Cardiac muscle cell (in vitro differentiated cells and primary cell): ENCODE results near the gene EMC7. TPM values are rescaled to one million over a fixed set of nuclear protein-coding genes. Genes with fewer than 3 reads are reported as not detected.
A peak's percentile ranks its signal among the peaks of the same experiment; 100 is the strongest.

Source experiments
- DNase-seq, 2 donors: peaks; one replicate each; pipeline versions ENCODE4 v3.0.0 to v3.0.0-alpha.2; 2010 to 2017; ENCODE audit warnings: low read depth in 1 of 2, low spot score in 1 of 2
- H3K27ac ChIP-seq: fragments of 200-600 bp; sonication (generic); 2 replicates; pipeline ENCODE4 v1.5.1; 2016
- H3K27me3 ChIP-seq: fragments of 200-600 bp; sonication (generic); 2 replicates; pipeline ENCODE4 v1.6.0; 2016; ENCODE audit warnings: control low read depth
- H3K36me3 ChIP-seq: fragments of 200-600 bp; sonication (generic); 2 replicates; pipeline ENCODE4 v1.5.1; 2016; ENCODE audit warnings: control low read depth
- H3K4me1 ChIP-seq: fragments of 200-600 bp; sonication (generic); 2 replicates; pipeline ENCODE4 v1.8.1; 2017; ENCODE audit warnings: low read depth, mild to moderate bottlenecking, mixed run types
- H3K4me3 ChIP-seq: fragments of 200-600 bp; sonication (generic); 2 replicates; pipeline ENCODE4 v1.5.1; 2016; ENCODE audit warnings: mild to moderate bottlenecking
- H3K9me3 ChIP-seq: fragments of 200-600 bp; sonication (generic); 2 replicates; pipeline ENCODE4 v1.5.1; 2017; ENCODE audit warnings: low read depth, mild to moderate bottlenecking, control low read depth
- polyA plus RNA-seq: library from polyadenylated mRNA; unstranded; fragments of >200 nt; fragmentation: Nextera tagmentation; extraction: Ambion mirVana; gene quantifications from 2 replicates; pipeline ENCODE4 v1.2.1, GENCODE V29; 2016
- total RNA-seq: library from RNA; depleted of rRNA; stranded (reverse); fragments of >200 nt; gene quantifications from 2 replicates; pipeline ENCODE4 v1.2.3, GENCODE V29; 2016
- TF ChIP-seq, protein P1 (sequence below): IDR thresholded peaks from 2 replicates; pipeline ENCODE4 v1.5.1; 2012; ENCODE audit warnings: low read depth, mild to moderate bottlenecking, low read length

EMC7 gene
- total and polyA plus RNA-seq, 2 experiments from 2014 or later = 18.5 to 145 TPM

- Histone ChIP-seq H3K27me3 (no peaks in the 10 kb centered on the region), H3K9me3 (no peaks in the 10 kb centered on the region), H3K27ac (no peak overlapping the region), H3K36me3 (peaks cover 11% of the 10 kb centered on the region), H3K4me3 (no peak overlapping the region), H3K4me1 (no peaks in the 10 kb centered on the region)
- peak in 1 of 2 donors; percentile 52 for DNase-seq
- TF ChIP-seq, protein P1, sequence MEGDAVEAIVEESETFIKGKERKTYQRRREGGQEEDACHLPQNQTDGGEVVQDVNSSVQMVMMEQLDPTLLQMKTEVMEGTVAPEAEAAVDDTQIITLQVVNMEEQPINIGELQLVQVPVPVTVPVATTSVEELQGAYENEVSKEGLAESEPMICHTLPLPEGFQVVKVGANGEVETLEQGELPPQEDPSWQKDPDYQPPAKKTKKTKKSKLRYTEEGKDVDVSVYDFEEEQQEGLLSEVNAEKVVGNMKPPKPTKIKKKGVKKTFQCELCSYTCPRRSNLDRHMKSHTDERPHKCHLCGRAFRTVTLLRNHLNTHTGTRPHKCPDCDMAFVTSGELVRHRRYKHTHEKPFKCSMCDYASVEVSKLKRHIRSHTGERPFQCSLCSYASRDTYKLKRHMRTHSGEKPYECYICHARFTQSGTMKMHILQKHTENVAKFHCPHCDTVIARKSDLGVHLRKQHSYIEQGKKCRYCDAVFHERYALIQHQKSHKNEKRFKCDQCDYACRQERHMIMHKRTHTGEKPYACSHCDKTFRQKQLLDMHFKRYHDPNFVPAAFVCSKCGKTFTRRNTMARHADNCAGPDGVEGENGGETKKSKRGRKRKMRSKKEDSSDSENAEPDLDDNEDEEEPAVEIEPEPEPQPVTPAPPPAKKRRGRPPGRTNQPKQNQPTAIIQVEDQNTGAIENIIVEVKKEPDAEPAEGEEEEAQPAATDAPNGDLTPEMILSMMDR = no peak
These were observed 17.6 kb downstream of the EMC7 start for GRCh38 chr15:34084086-34084485.

GRCh38 chr15:34079904-34080303 lies 21.8 kb downstream of the EMC7 start:
- no peaks in the 10 kb centered on the region for H3K36me3 ChIP-seq
- no peaks in the 10 kb centered on the region for H3K9me3 ChIP-seq
- no peaks in the 10 kb centered on the region for H3K4me1 ChIP-seq
- no peak for DNase-seq
- TF ChIP-seq, protein P1 = no peak
- no peak overlapping the region for H3K4me3 ChIP-seq
- no peaks in the 10 kb centered on the region for H3K27me3 ChIP-seq
- no peak overlapping the region for H3K27ac ChIP-seq

GRCh38 chr15:34078900-34079299 lies 22.8 kb downstream of the EMC7 start:
- Histone ChIP-seq H3K36me3 (no peaks in the 10 kb centered on the region), H3K4me1 (no peaks in the 10 kb centered on the region), H3K4me3 (no peak overlapping the region), H3K27me3 (no peaks in the 10 kb centered on the region), H3K27ac (no peak overlapping the region), H3K9me3 (no peaks in the 10 kb centered on the region)
- TF ChIP-seq, protein P1 = no peak
- no peak for DNase-seq

- Histone ChIP-seq H3K4me1 (no peaks in the 10 kb centered on the region), H3K27ac (no peak overlapping the region), H3K4me3 (no peak overlapping the region), H3K36me3 (no peaks in the 10 kb centered on the region), H3K27me3 (no peaks in the 10 kb centered on the region), H3K9me3 (no peaks in the 10 kb centered on the region)
- TF ChIP-seq, protein P1 = no peak
- no peak for DNase-seq
These were observed 24.9 kb downstream of the EMC7 start for GRCh38 chr15:34076785-34077184.

DNA sequence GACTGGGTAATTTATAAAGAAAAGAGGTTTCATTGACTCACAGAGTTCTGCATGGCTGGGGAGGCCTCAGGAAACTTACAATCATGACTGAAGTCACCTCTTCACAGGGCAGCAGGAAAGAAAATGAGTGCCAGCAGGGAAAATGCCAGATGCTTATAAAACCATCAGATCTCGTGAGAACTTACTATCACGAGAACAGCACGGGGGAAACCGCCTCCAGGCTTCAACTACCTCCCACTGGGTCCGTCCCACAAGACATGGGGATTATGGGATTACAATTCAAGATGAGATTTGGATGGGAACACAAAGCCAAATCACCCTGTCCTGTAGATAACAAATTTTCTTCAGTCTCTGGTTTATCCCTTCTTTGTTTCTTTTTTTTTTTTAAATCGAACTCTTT lies 31.7 kb downstream of the EMC7 start:
- Histone ChIP-seq H3K4me1 (no peaks in the 10 kb centered on the region), H3K27ac (no peak overlapping the region), H3K4me3 (no peak overlapping the region), H3K27me3 (no peaks in the 10 kb centered on the region), H3K36me3 (no peaks in the 10 kb centered on the region), H3K9me3 (no peaks in the 10 kb centered on the region)
- TF ChIP-seq, protein P1 = no peak
- DNase-seq = no peak

- Histone ChIP-seq H3K27ac (no peak overlapping the region), H3K36me3 (no peaks in the 10 kb centered on the region), H3K27me3 (no peaks in the 10 kb centered on the region), H3K4me1 (no peaks in the 10 kb centered on the region), H3K4me3 (no peak overlapping the region), H3K9me3 (no peaks in the 10 kb centered on the region)
- DNase-seq = no peak
- TF ChIP-seq, protein P1 = no peak
These were observed 35.7 kb downstream of the EMC7 start for GRCh38 chr15:34065941-34066340.
